Testis (tissue), 3 donors: ENCODE results near the gene PLCB1. TPM values are rescaled to one million over a fixed set of nuclear protein-coding genes. Genes with fewer than 3 reads are reported as not detected.
"Not testable (repeated sequence)": the region's sequence is repeated elsewhere in the genome, so short reads cannot be mapped to it uniquely, and the experiment has no call there.

Source experiments
- DNase-seq: peaks from one replicate; pipeline ENCODE4 v3.0.0-alpha.2; 2019
- H3K27ac ChIP-seq, 2 donors: fragments of 200-600 bp; sonication (generic); one replicate each; pipeline ENCODE4 v1.5.1; 2019
- H3K27me3 ChIP-seq: fragments of 200-600 bp; sonication (generic); one replicate; pipeline ENCODE4 v1.5.1; 2019
- H3K36me3 ChIP-seq: fragments of 200-600 bp; sonication (generic); one replicate; pipeline ENCODE4 v1.5.1; 2017; ENCODE audit warnings: low read depth; ENCODE audit errors: missing control alignments
- H3K4me1 ChIP-seq: fragments of 200-600 bp; sonication (generic); one replicate; pipeline ENCODE4 v1.5.1; 2019
- H3K4me3 ChIP-seq, 2 donors: fragments of 200-600 bp; sonication (generic); one replicate each; pipeline ENCODE4 v1.5.1; 2017 to 2019
- H3K9me3 ChIP-seq: fragments of 200-600 bp; sonication (generic); one replicate; pipeline ENCODE4 v1.5.1; 2017
- CTCF ChIP-seq, 3 experiments: fragments of 450-650 bp in 2 of 3; fragments of 200-600 bp in 1 of 3; sonication (generic) in 1 of 3; IDR thresholded peaks; one replicate each; pipeline ENCODE4 v1.5.1; 2016 to 2019; ENCODE audit warnings: antibody characterized with exemption in 3 of 3, mild to moderate bottlenecking in 2 of 3, moderate library complexity in 1 of 3
- POLR2A ChIP-seq: fragments of 450-650 bp; IDR thresholded peaks from one replicate; pipeline ENCODE4 v1.6.1; 2017; ENCODE audit warnings: antibody characterized with exemption, mild to moderate bottlenecking, moderate library complexity
- WGBS, 2 donors: methylation state at CpG; one replicate each; pipeline ENCODE4 v1.1.5; 2018; 5-methylcytosine and 5-hydroxymethylcytosine counted together
- intact Hi-C: fragments of 100-400 bp; cut with DNase I; formaldehyde crosslinking; loops from one replicate; pipeline ENCODE4 v1.15.1; 2023; ENCODE audit warnings: low total_unique reads
- polyA plus RNA-seq: library from polyadenylated mRNA; stranded (reverse); fragments of 350-450 nt; fragmentation: Illumina TruSeq; extraction: RNeasy Lipid Tissue Mini Kit (QIAGEN cat#74804); gene quantifications from one replicate; pipeline ENCODE4 v1.2.3, GENCODE V29; 2014; ENCODE audit warnings: low read depth, low replicate concordance; ENCODE audit not compliant: insufficient read depth
- total RNA-seq, 2 donors: library from RNA; depleted of rRNA; stranded (reverse); fragments of >200 nt; gene quantifications; one replicate each; pipeline ENCODE4 v1.2.3, GENCODE V29; 2016

PLCB1 gene
- total and polyA plus RNA-seq, 3 donors from 2014 or later = 3.1 to 9.8 (median 8.2) TPM

- H3K27ac ChIP-seq = no peak overlapping the region
- 93 to 94% methylated on average over 5 of the region's 5 CpGs for WGBS, 2 donors
- no peaks in the 10 kb centered on the region for H3K36me3 ChIP-seq
- no peak overlapping the region for H3K4me3 ChIP-seq
- TF ChIP-seq POLR2A (no peak), CTCF (IDR thresholded peaks at IDR 0.05) (no peak)
- no peak for DNase-seq
- H3K9me3 ChIP-seq = no peaks in the 10 kb centered on the region
- intact Hi-C loops = no loop called here
- H3K27me3 ChIP-seq = no peaks in the 10 kb centered on the region
- H3K4me1 ChIP-seq = no peaks in the 10 kb centered on the region
Observed at GRCh38 chr20:8370774-8371173, 238.7 kb downstream of the PLCB1 start.

DNA sequence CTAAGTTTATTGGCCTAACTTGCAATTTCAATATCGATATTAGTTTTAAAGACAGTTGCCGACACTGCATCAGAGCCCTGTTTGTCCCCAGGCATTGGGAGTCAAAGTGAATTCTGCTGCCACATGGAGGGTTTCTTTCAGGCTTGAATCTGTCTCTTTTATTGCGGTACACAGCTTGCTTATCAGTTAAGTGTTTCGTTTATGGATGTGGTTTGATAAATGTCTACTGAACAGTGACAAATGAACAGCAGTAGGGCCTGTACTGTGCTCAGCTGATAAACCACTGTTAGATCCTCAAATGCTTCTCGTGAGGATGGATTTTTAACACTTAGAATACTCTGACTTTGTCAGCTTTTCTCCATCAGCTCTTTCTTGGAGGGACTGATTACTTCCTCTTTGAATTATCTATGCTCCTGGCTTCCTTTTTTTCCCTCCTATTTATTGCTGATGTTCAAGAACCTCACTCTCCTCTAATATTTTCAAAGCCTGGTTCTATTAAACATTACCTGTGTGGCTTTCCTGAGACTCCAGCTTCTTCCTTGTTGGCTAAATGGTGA, 240.8 kb downstream of the PLCB1 start:
- 64 to 76% methylated on average over 5 of the region's 5 CpGs for WGBS, 2 donors
- no peaks in the 10 kb centered on the region for H3K9me3 ChIP-seq
- no peak for DNase-seq
- H3K27ac ChIP-seq = no peak overlapping the region
- H3K27me3 ChIP-seq = no peaks in the 10 kb centered on the region
- intact Hi-C loops = no loop called here
- no peak overlapping the region for H3K4me3 ChIP-seq
- no peak for TF ChIP-seq POLR2A
- no peak for TF ChIP-seq CTCF (IDR thresholded peaks at IDR 0.05)
- H3K4me1 ChIP-seq = no peaks in the 10 kb centered on the region
- H3K36me3 ChIP-seq = no peaks in the 10 kb centered on the region

DNA sequence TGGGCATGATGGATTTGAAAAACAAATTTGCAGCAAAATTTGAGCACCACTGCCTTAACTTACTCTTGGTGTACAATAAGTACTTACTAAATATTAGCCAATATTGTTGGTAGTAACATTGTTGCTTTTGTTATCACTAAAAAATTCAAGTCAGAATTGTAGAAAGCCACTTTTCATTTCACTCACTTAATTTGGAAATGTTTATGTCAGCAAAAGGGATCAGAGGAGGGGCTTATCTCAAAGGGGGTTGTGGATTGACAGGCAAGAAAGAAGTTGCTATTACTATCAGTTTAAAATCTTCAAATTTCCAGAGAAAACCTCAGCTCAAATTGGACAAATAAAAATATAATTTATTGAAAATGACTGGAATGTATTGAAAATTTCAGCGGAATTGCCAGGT, 241.5 kb downstream of the PLCB1 start:
- H3K9me3 ChIP-seq = no peaks in the 10 kb centered on the region
- no peak overlapping the region for H3K27ac ChIP-seq
- TF ChIP-seq POLR2A (no peak), CTCF (IDR thresholded peaks at IDR 0.05) (no peak)
- H3K36me3 ChIP-seq = no peaks in the 10 kb centered on the region
- DNase-seq = no peak
- no peaks in the 10 kb centered on the region for H3K4me1 ChIP-seq
- H3K27me3 ChIP-seq = no peaks in the 10 kb centered on the region
- intact Hi-C loops = no loop called here
- no peak overlapping the region for H3K4me3 ChIP-seq
- 95 to 100% methylated on average over 1 of the region's 1 CpG for WGBS, 2 donors

GRCh38 chr20:8375898-8376297, 243.8 kb downstream of the PLCB1 start:
- Histone ChIP-seq H3K36me3 (no peaks in the 10 kb centered on the region), H3K9me3 (no peaks in the 10 kb centered on the region), H3K27me3 (no peaks in the 10 kb centered on the region), H3K4me1 (no peaks in the 10 kb centered on the region), H3K4me3 (no peak overlapping the region), H3K27ac (no peak overlapping the region)
- no peak for DNase-seq
- intact Hi-C loops = no loop called here
- TF ChIP-seq POLR2A (no peak), CTCF (IDR thresholded peaks at IDR 0.05) (no peak)
- 66 to 78% methylated on average over 2 of the region's 2 CpGs for WGBS, 2 donors

- no peak for DNase-seq
- WGBS, 2 donors = 86 to 94% methylated on average over 3 of the region's 3 CpGs
- no peaks in the 10 kb centered on the region for H3K9me3 ChIP-seq
- H3K27me3 ChIP-seq = no peaks in the 10 kb centered on the region
- H3K36me3 ChIP-seq = no peaks in the 10 kb centered on the region
- H3K27ac ChIP-seq = no peak overlapping the region
- TF ChIP-seq POLR2A (no peak), CTCF (IDR thresholded peaks at IDR 0.05) (no peak)
- H3K4me1 ChIP-seq = no peaks in the 10 kb centered on the region
- intact Hi-C loops = no loop called here
- no peak overlapping the region for H3K4me3 ChIP-seq
Observed at GRCh38 chr20:8376940-8377339, 244.9 kb downstream of the PLCB1 start.

GRCh38 chr20:8379125-8379524, 247.1 kb downstream of the PLCB1 start:
- H3K9me3 ChIP-seq, H3K27me3 ChIP-seq, H3K36me3 ChIP-seq, DNase-seq, H3K4me1 ChIP-seq, H3K27ac ChIP-seq, H3K4me3 ChIP-seq, intact Hi-C loops: not testable (repeated sequence)
- WGBS, 2 donors = 94% methylated on average over 1 of the region's 1 CpG
